Measurements from ENCODE around the gene NID1. TPM values are rescaled to one million over a fixed set of nuclear protein-coding genes. Genes with fewer than 3 reads are reported as not detected.

Gene NID1
- total RNA-seq: 100 to 1,000 TPM in 5 of 9 donors, 10 to 100 TPM in 4; 42.6 to 216 (median 107) TPM
- polyA plus RNA-seq: 10 to 100 TPM; 26.0 to 61.1 (median 32.2) TPM
- long read RNA-seq, donor 1, full-length matches to known transcripts: 1 of 1 reads
- long read RNA-seq, donor 1, partial matches to known transcripts: 0 of 1 reads
- long read RNA-seq, donor 1, other reads (novel, unspliced or antisense): 0 of 1 reads
- long read RNA-seq, donor 2, full-length matches to known transcripts: 2 of 8 reads
- long read RNA-seq, donor 2, partial matches to known transcripts: 6 of 8 reads
- long read RNA-seq, donor 2, other reads (novel, unspliced or antisense): 0 of 8 reads
- long read RNA-seq, donor 3, partial matches to known transcripts: 7 of 7 reads
- long read RNA-seq, donor 3, other reads (novel, unspliced or antisense): 0 of 7 reads
- long read RNA-seq, donor 4, full-length matches to known transcripts: 1 of 1 reads
- long read RNA-seq, donor 4, partial matches to known transcripts: 0 of 1 reads
- long read RNA-seq, donor 4, other reads (novel, unspliced or antisense): 0 of 1 reads
- long read RNA-seq, donor 5, full-length matches to known transcripts: 43 of 68 reads
- long read RNA-seq, donor 5, partial matches to known transcripts: 9 of 68 reads
- long read RNA-seq, donor 5, other reads (novel, unspliced or antisense): 16 of 68 reads
- long read RNA-seq, donor 6, partial matches to known transcripts: 0 of 6 reads
- long read RNA-seq, donor 6, other reads (novel, unspliced or antisense): 6 of 6 reads
- long read RNA-seq, donor 7: 0 reads
- long read RNA-seq, donor 8, full-length matches to known transcripts: 5 of 10 reads
- long read RNA-seq, donor 8, partial matches to known transcripts: 5 of 10 reads
- long read RNA-seq, donor 8, other reads (novel, unspliced or antisense): 0 of 10 reads
- long read RNA-seq, donor 9, partial matches to known transcripts: 5 of 5 reads
- long read RNA-seq, donor 9, other reads (novel, unspliced or antisense): 0 of 5 reads
- long read RNA-seq, donor 10, full-length matches to known transcripts: 1 of 12 reads
- long read RNA-seq, donor 10, partial matches to known transcripts: 11 of 12 reads
- long read RNA-seq, donor 10, other reads (novel, unspliced or antisense): 0 of 12 reads

- DNase-seq: peak; percentile 66 to 84 (median 79)
These were observed at the start of gene NID1 for GRCh38 chr1:236064674-236065508. Gene NID1, minus strand, starts transcription at chr1:236065090. Its CDS starts 11 bp downstream, at chr1:236065079.

GRCh38 chr1:236114076-236114747 is 49.3 kb upstream of the NID1 start:
- H3K27ac ChIP-seq: no peak overlapping the region
- WGBS, 4 donors: 84 to 96% (median 92%) methylated on average over 5 of the region's 5 CpGs
- no peaks in the 10 kb centered on the region for H3K4me1 ChIP-seq (replicated peaks in 1 of 2)
- H3K9me3 ChIP-seq (replicated peaks in 1 of 3): no peaks in the 10 kb centered on the region
- no peaks in the 10 kb centered on the region for H3K36me3 ChIP-seq (replicated peaks in 1 of 2)
- H3K4me3 ChIP-seq: no peak overlapping the region
- intact Hi-C loops (cut with DNase I): loop anchor here in 1 of 2 donors (5.0 kb wide), 1 partner anchor 373 kb away; no protein-coding TSS in a partner anchor
- DNase-seq: no peak
- TF ChIP-seq CTCF (IDR thresholded peaks at IDR 0.05) (no peak), POLR2A (IDR thresholded peaks at IDR 0.05) (no peak)
- no peaks in the 10 kb centered on the region for H3K27me3 ChIP-seq

More at GRCh38 chr1:236064674-236065508, at the start of gene NID1:
- 0 to 3% (median 1%) methylated on average over 44 to 100 of the region's 100 CpGs; no CpG with 5 or more reads in 1 of the 4 donors for WGBS, 4 donors
- Histone ChIP-seq H3K4me3 (peak within 1 kb of the TSS in 3 of 4 donors; percentile 37 to 75 (median 63)), H3K27me3 (no peaks in the 10 kb centered on the region), H3K27ac (peak within 1 kb of the TSS in 4 of 5 donors; percentile 75 to 95 (median 88)), H3K36me3 (replicated peaks in 1 of 2) (no peaks in the 10 kb centered on the region), H3K4me1 (replicated peaks in 1 of 2) (peaks cover 0 to 22% of the 10 kb centered on the region in 2 donors), H3K9me3 (replicated peaks in 1 of 3) (no peaks in the 10 kb centered on the region)
- TF ChIP-seq CTCF (IDR thresholded peaks at IDR 0.05) (peak in 4 of 6 experiments; percentile 19 to 46 (median 33)), POLR2A (IDR thresholded peaks at IDR 0.05) (peak; percentile 48 to 72)
- intact Hi-C loops (cut with DNase I): no loop called here

- Histone ChIP-seq H3K4me3 (no peak overlapping the region), H3K27ac (no peak overlapping the region), H3K9me3 (replicated peaks in 1 of 3) (no peaks in the 10 kb centered on the region), H3K4me1 (replicated peaks in 1 of 2) (no peaks in the 10 kb centered on the region), H3K27me3 (peaks cover 4% of the 10 kb centered on the region), H3K36me3 (replicated peaks in 1 of 2) (no peaks in the 10 kb centered on the region)
- intact Hi-C loops (cut with DNase I): loop anchor here in 1 of 2 donors (5.0 kb wide), 1 partner anchor 374 kb away; no protein-coding TSS in a partner anchor
- no peak for DNase-seq
- no peak for TF ChIP-seq CTCF (IDR thresholded peaks at IDR 0.05)
- WGBS, 4 donors: 69 to 77% (median 74%) methylated on average over 6 to 15 of the region's 15 CpGs
These were observed 48.6 kb upstream of the NID1 start for GRCh38 chr1:236113324-236114032.
